ENCODE data around the gene MYO10.

MYO10 gene

DNA sequence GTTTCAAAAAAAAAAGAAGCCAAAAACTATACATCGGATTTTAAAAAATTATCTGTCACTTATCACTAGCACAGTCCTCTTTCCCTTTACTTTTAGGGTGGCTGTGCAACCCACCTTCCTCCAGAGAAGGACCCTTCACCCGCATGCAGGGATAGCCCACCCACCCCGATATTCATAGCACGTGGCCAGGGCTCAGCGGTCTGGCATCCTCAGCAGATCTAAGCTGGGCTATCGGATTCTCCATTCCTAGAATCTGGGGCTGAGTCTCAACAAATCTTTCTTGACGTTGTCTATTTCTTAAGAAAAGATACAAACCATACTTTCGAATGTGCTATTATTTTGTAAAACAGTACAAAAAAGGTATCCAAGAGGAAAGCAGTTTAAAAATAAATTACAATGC lies 70.9 kb downstream of the MYO10 start:
- Histone ChIP-seq H3K79me2 (ENCODE audit: low read length) (no peaks in the 10 kb centered on the region), H3K27me3 (ENCODE audit: low read depth, low read length) (no peaks in the 10 kb centered on the region), H3K9ac (ENCODE audit: low read length) (no peak overlapping the region), H3K27ac (ENCODE audit: low read length) (no peak overlapping the region), H3K4me3 (ENCODE audit: low read length) (no peak overlapping the region), H3K4me1 (ENCODE audit: low read length) (no peaks in the 10 kb centered on the region), H4K20me1 (ENCODE audit: insufficient read depth, low read length) (no peaks in the 10 kb centered on the region), H3K36me3 (replicated peaks; ENCODE audit: low read depth, low read length) (no peaks in the 10 kb centered on the region), H3K9me3 (ENCODE audit: insufficient read depth, low read length) (no peaks in the 10 kb centered on the region), H3K4me2 (ENCODE audit: low read length) (no peak overlapping the region), H2AFZ (ENCODE audit: low read depth, low read length) (no peak overlapping the region)
- no peak for TF ChIP-seq EZH2phosphoT487 (IDR thresholded peaks at IDR 0.05; ENCODE audit: low read depth)
- TF ChIP-seq, protein P1, sequence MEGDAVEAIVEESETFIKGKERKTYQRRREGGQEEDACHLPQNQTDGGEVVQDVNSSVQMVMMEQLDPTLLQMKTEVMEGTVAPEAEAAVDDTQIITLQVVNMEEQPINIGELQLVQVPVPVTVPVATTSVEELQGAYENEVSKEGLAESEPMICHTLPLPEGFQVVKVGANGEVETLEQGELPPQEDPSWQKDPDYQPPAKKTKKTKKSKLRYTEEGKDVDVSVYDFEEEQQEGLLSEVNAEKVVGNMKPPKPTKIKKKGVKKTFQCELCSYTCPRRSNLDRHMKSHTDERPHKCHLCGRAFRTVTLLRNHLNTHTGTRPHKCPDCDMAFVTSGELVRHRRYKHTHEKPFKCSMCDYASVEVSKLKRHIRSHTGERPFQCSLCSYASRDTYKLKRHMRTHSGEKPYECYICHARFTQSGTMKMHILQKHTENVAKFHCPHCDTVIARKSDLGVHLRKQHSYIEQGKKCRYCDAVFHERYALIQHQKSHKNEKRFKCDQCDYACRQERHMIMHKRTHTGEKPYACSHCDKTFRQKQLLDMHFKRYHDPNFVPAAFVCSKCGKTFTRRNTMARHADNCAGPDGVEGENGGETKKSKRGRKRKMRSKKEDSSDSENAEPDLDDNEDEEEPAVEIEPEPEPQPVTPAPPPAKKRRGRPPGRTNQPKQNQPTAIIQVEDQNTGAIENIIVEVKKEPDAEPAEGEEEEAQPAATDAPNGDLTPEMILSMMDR (IDR thresholded peaks at IDR 0.05; ENCODE audit: low read depth, low read length): no peak

DNA sequence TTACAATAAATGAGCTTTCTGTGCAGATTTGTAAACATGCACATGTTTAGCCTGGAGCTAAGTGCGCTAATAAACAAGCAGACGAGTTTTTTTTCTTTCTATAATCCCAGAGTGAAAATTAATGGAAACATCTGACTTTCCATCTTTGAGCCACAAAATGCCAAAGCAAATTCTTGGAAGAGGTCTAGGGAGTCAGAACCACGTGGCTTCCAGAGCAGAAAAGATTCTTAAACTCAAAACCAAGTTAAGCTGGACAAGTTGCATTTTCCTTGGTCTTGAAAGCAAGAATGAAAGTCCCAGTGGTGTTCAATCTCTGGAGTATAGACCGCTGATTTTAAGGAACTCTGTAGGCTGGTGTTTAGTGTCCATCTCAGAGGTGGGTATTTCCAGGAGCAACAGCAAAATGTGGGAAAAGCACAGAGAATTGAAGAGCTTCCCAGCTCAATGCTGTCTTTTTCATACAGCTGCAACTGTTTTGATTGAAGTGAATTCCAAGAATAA lies 71.4 kb downstream of the MYO10 start:
- H3K9ac ChIP-seq (ENCODE audit: low read length): no peak overlapping the region
- no peaks in the 10 kb centered on the region for H3K27me3 ChIP-seq (ENCODE audit: low read depth, low read length)
- no peaks in the 10 kb centered on the region for H3K4me1 ChIP-seq (ENCODE audit: low read length)
- H3K4me3 ChIP-seq (ENCODE audit: low read length): no peak overlapping the region
- no peak overlapping the region for H3K4me2 ChIP-seq (ENCODE audit: low read length)
- H3K36me3 ChIP-seq (replicated peaks; ENCODE audit: low read depth, low read length): no peaks in the 10 kb centered on the region
- H2AFZ ChIP-seq (ENCODE audit: low read depth, low read length): no peak overlapping the region
- H3K27ac ChIP-seq (ENCODE audit: low read length): no peak overlapping the region
- TF ChIP-seq, protein P1 (IDR thresholded peaks at IDR 0.05; ENCODE audit: low read depth, low read length): no peak
- TF ChIP-seq EZH2phosphoT487 (IDR thresholded peaks at IDR 0.05; ENCODE audit: low read depth): no peak
- no peaks in the 10 kb centered on the region for H3K9me3 ChIP-seq (ENCODE audit: insufficient read depth, low read length)
- H3K79me2 ChIP-seq (ENCODE audit: low read length): no peaks in the 10 kb centered on the region
- no peaks in the 10 kb centered on the region for H4K20me1 ChIP-seq (ENCODE audit: insufficient read depth, low read length)

DNA sequence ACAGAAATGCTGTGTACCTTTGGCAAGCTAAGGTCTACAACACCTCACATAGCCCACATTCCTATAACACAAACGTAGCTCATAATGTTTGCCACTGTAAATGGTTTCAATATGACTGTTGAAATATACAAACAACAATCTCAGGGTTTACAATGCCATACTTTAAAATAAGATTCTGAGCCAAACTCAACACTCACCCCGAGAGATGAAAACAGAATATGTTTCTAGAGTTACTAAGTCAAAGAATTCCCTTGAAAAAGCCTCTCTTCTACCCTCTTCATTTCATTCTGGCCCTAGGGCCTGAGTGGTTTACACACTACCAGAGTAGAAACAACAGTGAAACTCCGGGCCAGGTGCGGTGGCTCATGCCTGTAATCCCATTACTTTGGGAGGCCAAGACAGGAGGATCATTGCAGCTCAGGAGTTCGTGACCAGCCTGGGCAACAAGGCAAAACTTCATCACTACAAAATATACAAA lies 72.6 kb downstream of the MYO10 start:
- TF ChIP-seq, protein P1 (IDR thresholded peaks at IDR 0.05; ENCODE audit: low read depth, low read length): no peak
- TF ChIP-seq EZH2phosphoT487 (IDR thresholded peaks at IDR 0.05; ENCODE audit: low read depth): no peak
- Histone ChIP-seq H3K36me3 (replicated peaks; ENCODE audit: low read depth, low read length) (no peaks in the 10 kb centered on the region), H3K4me3 (ENCODE audit: low read length) (no peak overlapping the region), H3K79me2 (ENCODE audit: low read length) (no peaks in the 10 kb centered on the region), H3K4me2 (ENCODE audit: low read length) (no peak overlapping the region), H3K27ac (ENCODE audit: low read length) (no peak overlapping the region), H3K9ac (ENCODE audit: low read length) (no peak overlapping the region), H3K27me3 (ENCODE audit: low read depth, low read length) (no peaks in the 10 kb centered on the region), H2AFZ (ENCODE audit: low read depth, low read length) (no peak overlapping the region), H4K20me1 (ENCODE audit: insufficient read depth, low read length) (no peaks in the 10 kb centered on the region), H3K4me1 (ENCODE audit: low read length) (no peaks in the 10 kb centered on the region), H3K9me3 (ENCODE audit: insufficient read depth, low read length) (no peaks in the 10 kb centered on the region)

DNA sequence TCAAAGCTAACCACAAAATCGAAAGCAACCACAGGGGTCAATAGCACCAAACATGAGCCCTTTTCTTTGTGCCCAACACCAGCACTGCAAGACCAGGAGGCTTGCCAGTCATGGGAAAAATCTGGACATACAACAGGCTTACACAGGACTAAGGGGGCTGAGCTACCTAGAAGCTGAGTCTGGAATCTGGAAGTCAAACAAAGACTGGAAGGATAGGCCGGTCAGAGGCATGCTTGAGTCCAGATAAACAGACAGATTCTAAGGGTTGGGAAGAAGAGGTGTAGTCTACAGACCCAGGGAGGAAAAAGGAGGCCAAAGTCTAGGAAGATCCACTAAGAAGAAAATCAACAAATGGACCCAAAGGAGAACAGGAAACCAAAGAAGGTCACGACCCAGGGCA lies 73.3 kb downstream of the MYO10 start:
- Histone ChIP-seq H3K27ac (ENCODE audit: low read length) (no peak overlapping the region), H3K4me2 (ENCODE audit: low read length) (no peak overlapping the region), H3K9me3 (ENCODE audit: insufficient read depth, low read length) (no peaks in the 10 kb centered on the region), H3K9ac (ENCODE audit: low read length) (no peak overlapping the region), H3K79me2 (ENCODE audit: low read length) (no peaks in the 10 kb centered on the region), H3K36me3 (replicated peaks; ENCODE audit: low read depth, low read length) (no peaks in the 10 kb centered on the region), H4K20me1 (ENCODE audit: insufficient read depth, low read length) (no peaks in the 10 kb centered on the region), H3K27me3 (ENCODE audit: low read depth, low read length) (no peaks in the 10 kb centered on the region), H3K4me3 (ENCODE audit: low read length) (no peak overlapping the region), H3K4me1 (ENCODE audit: low read length) (no peaks in the 10 kb centered on the region), H2AFZ (ENCODE audit: low read depth, low read length) (no peak overlapping the region)
- TF ChIP-seq EZH2phosphoT487 (IDR thresholded peaks at IDR 0.05; ENCODE audit: low read depth): no peak
- TF ChIP-seq, protein P1 (IDR thresholded peaks at IDR 0.05; ENCODE audit: low read depth, low read length): no peak

Data from OCI-LY3 (cell line).